ENCODE results near the gene TGFBR3.

TGFBR3 gene

DNA sequence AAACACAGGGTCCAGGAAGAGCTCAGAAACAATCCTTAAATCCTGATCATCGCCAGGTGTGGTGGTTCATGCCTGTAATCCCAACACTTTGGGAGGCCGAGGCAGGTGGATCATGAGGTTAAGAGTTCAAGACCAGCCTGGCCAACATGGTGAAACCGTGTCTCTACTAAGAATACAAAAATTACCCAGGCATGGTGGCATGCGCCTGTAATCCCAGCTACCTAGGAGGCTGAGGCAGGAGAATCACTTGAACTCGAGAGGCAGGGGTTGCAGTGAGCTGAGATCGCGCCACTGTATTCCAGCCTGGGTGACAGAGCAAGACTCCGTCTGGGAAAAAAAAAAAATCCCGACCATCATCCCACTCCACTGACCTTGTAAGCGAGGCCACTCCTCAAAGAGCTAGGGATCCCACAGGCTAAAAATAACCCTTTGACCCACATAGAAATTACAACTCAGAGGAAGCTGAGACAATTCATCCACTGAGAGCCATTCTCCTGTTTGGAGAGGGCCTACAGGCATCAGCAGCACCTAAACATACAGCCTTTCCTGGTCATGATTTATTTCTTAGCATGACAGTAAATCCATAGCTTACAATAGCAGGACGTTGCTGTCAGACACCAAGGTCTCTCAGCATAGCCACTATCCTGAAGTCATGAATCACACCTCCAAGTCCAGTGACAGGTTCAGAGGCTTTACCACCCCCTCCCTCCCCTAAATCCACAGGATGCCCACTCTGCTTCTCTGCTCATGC is 66.7 kb downstream of the TGFBR3 start (continued):
- no peak for TF ChIP-seq ZNF792 (tag by site-specific recombination; IDR thresholded peaks at IDR 0.05)
- TF ChIP-seq, protein P1, sequence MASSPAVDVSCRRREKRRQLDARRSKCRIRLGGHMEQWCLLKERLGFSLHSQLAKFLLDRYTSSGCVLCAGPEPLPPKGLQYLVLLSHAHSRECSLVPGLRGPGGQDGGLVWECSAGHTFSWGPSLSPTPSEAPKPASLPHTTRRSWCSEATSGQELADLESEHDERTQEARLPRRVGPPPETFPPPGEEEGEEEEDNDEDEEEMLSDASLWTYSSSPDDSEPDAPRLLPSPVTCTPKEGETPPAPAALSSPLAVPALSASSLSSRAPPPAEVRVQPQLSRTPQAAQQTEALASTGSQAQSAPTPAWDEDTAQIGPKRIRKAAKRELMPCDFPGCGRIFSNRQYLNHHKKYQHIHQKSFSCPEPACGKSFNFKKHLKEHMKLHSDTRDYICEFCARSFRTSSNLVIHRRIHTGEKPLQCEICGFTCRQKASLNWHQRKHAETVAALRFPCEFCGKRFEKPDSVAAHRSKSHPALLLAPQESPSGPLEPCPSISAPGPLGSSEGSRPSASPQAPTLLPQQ (tag by site-specific recombination; IDR thresholded peaks at IDR 0.05), result no peak
- TF ChIP-seq ZNF302 (tag by site-specific recombination; IDR thresholded peaks at IDR 0.05; ENCODE audit: low read depth), result no peak
- TF ChIP-seq TCF7L2 (IDR thresholded peaks at IDR 0.05; ENCODE audit: borderline replicate concordance, low read depth, low read length), result no peak
- TF ChIP-seq ZNF175 (tag by site-specific recombination; IDR thresholded peaks at IDR 0.05), result no peak
- no peak for TF ChIP-seq ZNF184 (tag by site-specific recombination; IDR thresholded peaks at IDR 0.05)
- no peak for TF ChIP-seq ZNF747 (tag by site-specific recombination; IDR thresholded peaks at IDR 0.05)
- TF ChIP-seq, protein P2, sequence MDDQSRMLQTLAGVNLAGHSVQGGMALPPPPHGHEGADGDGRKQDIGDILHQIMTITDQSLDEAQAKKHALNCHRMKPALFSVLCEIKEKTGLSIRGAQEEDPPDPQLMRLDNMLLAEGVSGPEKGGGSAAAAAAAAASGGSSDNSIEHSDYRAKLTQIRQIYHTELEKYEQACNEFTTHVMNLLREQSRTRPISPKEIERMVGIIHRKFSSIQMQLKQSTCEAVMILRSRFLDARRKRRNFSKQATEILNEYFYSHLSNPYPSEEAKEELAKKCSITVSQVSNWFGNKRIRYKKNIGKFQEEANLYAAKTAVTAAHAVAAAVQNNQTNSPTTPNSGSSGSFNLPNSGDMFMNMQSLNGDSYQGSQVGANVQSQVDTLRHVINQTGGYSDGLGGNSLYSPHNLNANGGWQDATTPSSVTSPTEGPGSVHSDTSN (CRISPR knock-in tag; IDR thresholded peaks at IDR 0.05), result no peak
- peak; percentile 36; the same call in 1 of the 2 replicates for TF ChIP-seq IKZF3 (tag by site-specific recombination; IDR thresholded peaks at IDR 0.05)
- 0 out of 2 replicates have a peak, but pooled peaks have one; percentile 8 for TF ChIP-seq ZNF629 (tag by site-specific recombination; IDR thresholded peaks at IDR 0.05)
- TF ChIP-seq, protein P3, sequence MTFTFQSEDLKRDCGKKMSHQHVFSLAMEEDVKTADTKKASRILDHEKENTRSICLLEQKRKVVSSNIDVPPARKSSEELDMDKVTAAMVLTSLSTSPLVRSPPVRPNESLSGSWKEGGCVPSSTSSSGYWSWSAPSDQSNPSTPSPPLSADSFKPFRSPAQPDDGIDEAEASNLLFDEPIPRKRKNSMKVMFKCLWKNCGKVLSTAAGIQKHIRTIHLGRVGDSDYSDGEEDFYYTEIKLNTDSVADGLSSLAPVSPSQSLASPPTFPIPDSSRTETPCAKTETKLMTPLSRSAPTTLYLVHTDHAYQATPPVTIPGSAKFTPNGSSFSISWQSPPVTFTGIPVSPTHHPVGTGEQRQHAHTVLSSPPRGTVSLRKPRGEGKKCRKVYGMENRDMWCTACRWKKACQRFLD (tag by site-specific recombination; IDR thresholded peaks at IDR 0.05), result no peak
- no peak for TF ChIP-seq ZNF211 (tag by site-specific recombination; IDR thresholded peaks at IDR 0.05; ENCODE audit: low read depth)
- peak; percentile 83; the same call in 1 of the 2 replicates for TF ChIP-seq MEIS1 (CRISPR knock-in tag; IDR thresholded peaks at IDR 0.05; ENCODE audit: borderline replicate concordance)
- TF ChIP-seq, protein P4, sequence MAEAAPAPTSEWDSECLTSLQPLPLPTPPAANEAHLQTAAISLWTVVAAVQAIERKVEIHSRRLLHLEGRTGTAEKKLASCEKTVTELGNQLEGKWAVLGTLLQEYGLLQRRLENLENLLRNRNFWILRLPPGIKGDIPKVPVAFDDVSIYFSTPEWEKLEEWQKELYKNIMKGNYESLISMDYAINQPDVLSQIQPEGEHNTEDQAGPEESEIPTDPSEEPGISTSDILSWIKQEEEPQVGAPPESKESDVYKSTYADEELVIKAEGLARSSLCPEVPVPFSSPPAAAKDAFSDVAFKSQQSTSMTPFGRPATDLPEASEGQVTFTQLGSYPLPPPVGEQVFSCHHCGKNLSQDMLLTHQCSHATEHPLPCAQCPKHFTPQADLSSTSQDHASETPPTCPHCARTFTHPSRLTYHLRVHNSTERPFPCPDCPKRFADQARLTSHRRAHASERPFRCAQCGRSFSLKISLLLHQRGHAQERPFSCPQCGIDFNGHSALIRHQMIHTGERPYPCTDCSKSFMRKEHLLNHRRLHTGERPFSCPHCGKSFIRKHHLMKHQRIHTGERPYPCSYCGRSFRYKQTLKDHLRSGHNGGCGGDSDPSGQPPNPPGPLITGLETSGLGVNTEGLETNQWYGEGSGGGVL (tag by site-specific recombination; IDR thresholded peaks at IDR 0.05), result peak; percentile 40; the same call in 1 of the 2 replicates
- peak; percentile 57; the same call in 1 of the 2 replicates for TF ChIP-seq ZFHX2 (tag by site-specific recombination; conservative IDR thresholded peaks at IDR 0.05)
- no peak for TF ChIP-seq SP2 (tag by site-specific recombination; IDR thresholded peaks at IDR 0.05)
- TF ChIP-seq ZNF335 (tag by site-specific recombination; conservative IDR thresholded peaks at IDR 0.05), result no peak
- TF ChIP-seq ZNF426 (tag by site-specific recombination; IDR thresholded peaks at IDR 0.05), result no peak
- TF ChIP-seq ZNF2 (tag by site-specific recombination; IDR thresholded peaks at IDR 0.05), result peak; percentile 100
- no peak for TF ChIP-seq ZNF76 (tag by site-specific recombination; IDR thresholded peaks at IDR 0.05; ENCODE audit: borderline replicate concordance, low read depth)
- no peak for TF ChIP-seq ZNF121 (tag by site-specific recombination; IDR thresholded peaks at IDR 0.05)
- TF ChIP-seq, protein P5, sequence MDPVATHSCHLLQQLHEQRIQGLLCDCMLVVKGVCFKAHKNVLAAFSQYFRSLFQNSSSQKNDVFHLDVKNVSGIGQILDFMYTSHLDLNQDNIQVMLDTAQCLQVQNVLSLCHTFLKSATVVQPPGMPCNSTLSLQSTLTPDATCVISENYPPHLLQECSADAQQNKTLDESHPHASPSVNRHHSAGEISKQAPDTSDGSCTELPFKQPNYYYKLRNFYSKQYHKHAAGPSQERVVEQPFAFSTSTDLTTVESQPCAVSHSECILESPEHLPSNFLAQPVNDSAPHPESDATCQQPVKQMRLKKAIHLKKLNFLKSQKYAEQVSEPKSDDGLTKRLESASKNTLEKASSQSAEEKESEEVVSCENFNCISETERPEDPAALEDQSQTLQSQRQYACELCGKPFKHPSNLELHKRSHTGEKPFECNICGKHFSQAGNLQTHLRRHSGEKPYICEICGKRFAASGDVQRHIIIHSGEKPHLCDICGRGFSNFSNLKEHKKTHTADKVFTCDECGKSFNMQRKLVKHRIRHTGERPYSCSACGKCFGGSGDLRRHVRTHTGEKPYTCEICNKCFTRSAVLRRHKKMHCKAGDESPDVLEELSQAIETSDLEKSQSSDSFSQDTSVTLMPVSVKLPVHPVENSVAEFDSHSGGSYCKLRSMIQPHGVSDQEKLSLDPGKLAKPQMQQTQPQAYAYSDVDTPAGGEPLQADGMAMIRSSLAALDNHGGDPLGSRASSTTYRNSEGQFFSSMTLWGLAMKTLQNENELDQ (tag by site-specific recombination; IDR thresholded peaks at IDR 0.05; ENCODE audit: low read depth), result no peak
- TF ChIP-seq, protein P6, sequence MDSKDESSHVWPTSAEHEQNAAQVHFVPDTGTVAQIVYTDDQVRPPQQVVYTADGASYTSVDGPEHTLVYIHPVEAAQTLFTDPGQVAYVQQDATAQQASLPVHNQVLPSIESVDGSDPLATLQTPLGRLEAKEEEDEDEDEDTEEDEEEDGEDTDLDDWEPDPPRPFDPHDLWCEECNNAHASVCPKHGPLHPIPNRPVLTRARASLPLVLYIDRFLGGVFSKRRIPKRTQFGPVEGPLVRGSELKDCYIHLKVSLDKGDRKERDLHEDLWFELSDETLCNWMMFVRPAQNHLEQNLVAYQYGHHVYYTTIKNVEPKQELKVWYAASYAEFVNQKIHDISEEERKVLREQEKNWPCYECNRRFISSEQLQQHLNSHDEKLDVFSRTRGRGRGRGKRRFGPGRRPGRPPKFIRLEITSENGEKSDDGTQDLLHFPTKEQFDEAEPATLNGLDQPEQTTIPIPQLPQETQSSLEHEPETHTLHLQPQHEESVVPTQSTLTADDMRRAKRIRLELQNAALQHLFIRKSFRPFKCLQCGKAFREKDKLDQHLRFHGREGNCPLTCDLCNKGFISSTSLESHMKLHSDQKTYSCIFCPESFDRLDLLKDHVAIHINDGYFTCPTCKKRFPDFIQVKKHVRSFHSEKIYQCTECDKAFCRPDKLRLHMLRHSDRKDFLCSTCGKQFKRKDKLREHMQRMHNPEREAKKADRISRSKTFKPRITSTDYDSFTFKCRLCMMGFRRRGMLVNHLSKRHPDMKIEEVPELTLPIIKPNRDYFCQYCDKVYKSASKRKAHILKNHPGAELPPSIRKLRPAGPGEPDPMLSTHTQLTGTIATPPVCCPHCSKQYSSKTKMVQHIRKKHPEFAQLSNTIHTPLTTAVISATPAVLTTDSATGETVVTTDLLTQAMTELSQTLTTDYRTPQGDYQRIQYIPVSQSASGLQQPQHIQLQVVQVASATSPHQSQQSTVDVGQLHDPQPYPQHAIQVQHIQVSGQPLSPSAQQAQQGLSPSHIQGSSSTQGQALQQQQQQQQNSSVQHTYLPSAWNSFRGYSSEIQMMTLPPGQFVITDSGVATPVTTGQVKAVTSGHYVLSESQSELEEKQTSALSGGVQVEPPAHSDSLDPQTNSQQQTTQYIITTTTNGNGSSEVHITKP (tag by site-specific recombination; IDR thresholded peaks at IDR 0.05), result 0 out of 2 replicates have a peak, but pooled peaks have one; percentile 17
- TF ChIP-seq ZNF239 (tag by site-specific recombination; IDR thresholded peaks at IDR 0.05), result no peak
- no peak for TF ChIP-seq ZNF37A (tag by site-specific recombination; IDR thresholded peaks at IDR 0.05)
- TF ChIP-seq ZNF404 (tag by site-specific recombination; IDR thresholded peaks at IDR 0.05), result no peak
